Sigmoid colon (tissue), 4 donors: ENCODE data around the gene KAT7.

Source experiments
- CTCF ChIP-seq, 4 experiments: fragments of 450-650 bp in 3 of 4; fragments of 200-600 bp in 1 of 4; IDR thresholded peaks; one replicate each; pipeline ENCODE4 v1.5.1; 2016 to 2019; ENCODE audit warnings: antibody characterized with exemption in 4 of 4, mild to moderate bottlenecking in 3 of 4, moderate library complexity in 2 of 4
- EP300 ChIP-seq, 4 donors: sonication (generic); formaldehyde crosslinking; IDR thresholded peaks; one replicate each; pipeline ENCODE4 v1.6.1; 2017; ENCODE audit warnings: antibody characterized with exemption in 4 of 4
- POLR2AphosphoS5 ChIP-seq, 4 donors: sonication (generic); formaldehyde crosslinking; IDR thresholded peaks; one replicate each; pipeline ENCODE4 v1.6.1; 2017; ENCODE audit warnings: antibody characterized with exemption in 4 of 4

GRCh38 chr17:49881054-49881402 is 92.5 kb downstream of the KAT7 start:
- TF ChIP-seq POLR2AphosphoS5 (IDR thresholded peaks at IDR 0.05) (no peak), EP300 (IDR thresholded peaks at IDR 0.05) (no peak), CTCF (IDR thresholded peaks at IDR 0.05) (no peak)
